D721Med (cell line): ENCODE data around the gene UMOD.
"Not testable (repeated sequence)": the region's sequence is repeated elsewhere in the genome, so short reads cannot be mapped to it uniquely, and the experiment has no call there.

Source experiments
- DNase-seq: peaks from one replicate; pipeline ENCODE4 v3.0.0; 2011; ENCODE audit warnings: low spot score; ENCODE audit not compliant: insufficient read length
- FAIRE-seq: peaks from 2 replicates; lab custom pipeline; 2011; peaks lifted over from hg19 to GRCh38; lab: Jason Lieb, UNC
- CTCF ChIP-seq: IDR thresholded peaks from 2 replicates; pipeline ENCODE4 v1.5.1; 2012; ENCODE audit warnings: mild to moderate bottlenecking, control low read depth; ENCODE audit not compliant: insufficient read depth; ENCODE audit errors: missing control alignments

The UMOD gene

GRCh38 chr16:20323591-20324117 lies 28.9 kb downstream of the UMOD start:
- FAIRE-seq = no peak
- no peak for TF ChIP-seq CTCF

GRCh38 chr16:20322696-20323095 lies 29.8 kb downstream of the UMOD start:
- no peak for TF ChIP-seq CTCF
- FAIRE-seq = no peak
- no peak for DNase-seq

More at GRCh38 chr16:20323591-20324117, 28.9 kb downstream of the UMOD start:
- no peak for DNase-seq

GRCh38 chr16:20321671-20322070 lies 30.8 kb downstream of the UMOD start:
- DNase-seq (no peak), FAIRE-seq (no peak)
- no peak for TF ChIP-seq CTCF

- not testable (repeated sequence) for DNase-seq, FAIRE-seq
Observed at GRCh38 chr16:20321051-20321450, 31.5 kb downstream of the UMOD start.

GRCh38 chr16:20320592-20320991 lies 31.9 kb downstream of the UMOD start:
- DNase-seq (no peak), FAIRE-seq (no peak)
- TF ChIP-seq CTCF = no peak

- DNase-seq = no peak
- no peak for TF ChIP-seq CTCF
- no peak for FAIRE-seq
Observed at GRCh38 chr16:20320178-20320577, 32.3 kb downstream of the UMOD start.

- no peak for TF ChIP-seq CTCF
- FAIRE-seq (no peak), DNase-seq (no peak)
Observed at GRCh38 chr16:20319406-20319805, 33.1 kb downstream of the UMOD start.

GRCh38 chr16:20318437-20318836 lies 34.1 kb downstream of the UMOD start:
- FAIRE-seq = no peak
- no peak for TF ChIP-seq CTCF
- DNase-seq = no peak
